Duodenal mucosa (tissue), 2 donors: ENCODE measurements around the gene SNX25.

Source experiments
- H3K27ac ChIP-seq: one replicate; pipeline ENCODE4 v1.7.0; 2013; ENCODE audit warnings: low read depth, low read length
- H3K27me3 ChIP-seq, 2 donors: one replicate each; pipeline ENCODE4 v1.7.0; 2013; ENCODE audit warnings: low read length in 2 of 2, control low read depth in 1 of 2; ENCODE audit not compliant: insufficient read depth in 2 of 2, control insufficient read depth in 1 of 2
- H3K36me3 ChIP-seq, 2 donors: one replicate each; pipeline ENCODE4 v1.7.0; 2013; ENCODE audit warnings: low read length in 2 of 2, control low read depth in 1 of 2; ENCODE audit not compliant: insufficient read depth in 2 of 2, control insufficient read depth in 1 of 2
- H3K4me1 ChIP-seq, 2 donors: one replicate each; pipeline ENCODE4 v1.7.0; 2013; ENCODE audit warnings: low read length in 2 of 2, control low read depth in 1 of 2; ENCODE audit not compliant: insufficient read depth in 2 of 2, control insufficient read depth in 1 of 2
- H3K4me3 ChIP-seq, 2 donors: one replicate each; pipeline ENCODE4 v1.7.0; 2013; ENCODE audit warnings: low read length in 2 of 2, low read depth in 1 of 2
- H3K9ac ChIP-seq, 2 donors: one replicate each; pipeline ENCODE4 v1.7.0; 2013; ENCODE audit warnings: low read length in 2 of 2, low read depth in 1 of 2
- H3K9me3 ChIP-seq, 2 donors: one replicate each; pipeline ENCODE4 v1.7.0; 2013; ENCODE audit warnings: low read length in 2 of 2, control low read depth in 1 of 2; ENCODE audit not compliant: control insufficient read depth in 1 of 2

SNX25 gene

GRCh38 chr4:185369731-185370130, 160.3 kb downstream of the SNX25 start:
- Histone ChIP-seq H3K27ac (no peak overlapping the region), H3K4me1 (no peaks in the 10 kb centered on the region), H3K27me3 (no peaks in the 10 kb centered on the region), H3K9ac (no peak overlapping the region), H3K4me3 (no peak overlapping the region), H3K36me3 (peaks cover 0 to 6% of the 10 kb centered on the region in 2 donors), H3K9me3 (no peaks in the 10 kb centered on the region)

- H3K4me3 ChIP-seq = no peak overlapping the region
- no peaks in the 10 kb centered on the region for H3K9me3 ChIP-seq
- H3K4me1 ChIP-seq = no peaks in the 10 kb centered on the region
- no peak overlapping the region for H3K27ac ChIP-seq
- peaks cover 0 to 6% of the 10 kb centered on the region in 2 donors for H3K36me3 ChIP-seq
- H3K9ac ChIP-seq = no peak overlapping the region
- no peaks in the 10 kb centered on the region for H3K27me3 ChIP-seq
These were observed 161.0 kb downstream of the SNX25 start for GRCh38 chr4:185370268-185370949.

GRCh38 chr4:185371702-185372101, 162.3 kb downstream of the SNX25 start:
- peaks cover 0 to 6% of the 10 kb centered on the region in 2 donors for H3K36me3 ChIP-seq
- H3K4me3 ChIP-seq = no peak overlapping the region
- H3K4me1 ChIP-seq = no peaks in the 10 kb centered on the region
- no peaks in the 10 kb centered on the region for H3K9me3 ChIP-seq
- H3K9ac ChIP-seq = no peak overlapping the region
- no peaks in the 10 kb centered on the region for H3K27me3 ChIP-seq
- H3K27ac ChIP-seq = no peak overlapping the region

GRCh38 chr4:185374027-185374426, 164.6 kb downstream of the SNX25 start:
- no peak overlapping the region for H3K27ac ChIP-seq

GRCh38 chr4:185374573-185374972, 165.2 kb downstream of the SNX25 start:
- H3K36me3 ChIP-seq = peaks cover 0 to 6% of the 10 kb centered on the region in 2 donors
- H3K9ac ChIP-seq = no peak overlapping the region
- H3K27me3 ChIP-seq = no peaks in the 10 kb centered on the region

More at GRCh38 chr4:185374027-185374426, 164.6 kb downstream of the SNX25 start:
- no peaks in the 10 kb centered on the region for H3K4me1 ChIP-seq
- no peak overlapping the region for H3K9ac ChIP-seq
- H3K4me3 ChIP-seq = no peak overlapping the region
- H3K9me3 ChIP-seq = no peaks in the 10 kb centered on the region
- H3K27me3 ChIP-seq = no peaks in the 10 kb centered on the region
- H3K36me3 ChIP-seq = peaks cover 0 to 6% of the 10 kb centered on the region in 2 donors

GRCh38 chr4:185378264-185378663, 168.9 kb downstream of the SNX25 start:
- H3K4me1 ChIP-seq = no peaks in the 10 kb centered on the region
- no peak overlapping the region for H3K9ac ChIP-seq
- H3K9me3 ChIP-seq = peaks cover 0 to 2% of the 10 kb centered on the region in 2 donors
- no peaks in the 10 kb centered on the region for H3K27me3 ChIP-seq
- H3K27ac ChIP-seq = no peak overlapping the region
- no peak overlapping the region for H3K4me3 ChIP-seq
- H3K36me3 ChIP-seq = no peaks in the 10 kb centered on the region

More at GRCh38 chr4:185374573-185374972, 165.2 kb downstream of the SNX25 start:
- no peak overlapping the region for H3K4me3 ChIP-seq
- no peak overlapping the region for H3K27ac ChIP-seq
- no peaks in the 10 kb centered on the region for H3K9me3 ChIP-seq
- H3K4me1 ChIP-seq = no peaks in the 10 kb centered on the region

GRCh38 chr4:185379326-185380295, 170.2 kb downstream of the SNX25 start:
- Histone ChIP-seq H3K9me3 (peaks cover 0 to 2% of the 10 kb centered on the region in 2 donors), H3K4me1 (no peaks in the 10 kb centered on the region), H3K27ac (no peak overlapping the region), H3K27me3 (no peaks in the 10 kb centered on the region), H3K4me3 (no peak overlapping the region), H3K36me3 (no peaks in the 10 kb centered on the region), H3K9ac (no peak overlapping the region)

GRCh38 chr4:185380320-185380719, 170.9 kb downstream of the SNX25 start:
- Histone ChIP-seq H3K36me3 (no peaks in the 10 kb centered on the region), H3K27me3 (no peaks in the 10 kb centered on the region), H3K27ac (no peak overlapping the region), H3K4me1 (no peaks in the 10 kb centered on the region), H3K9me3 (peaks cover 0 to 2% of the 10 kb centered on the region in 2 donors), H3K9ac (no peak overlapping the region), H3K4me3 (no peak overlapping the region)

GRCh38 chr4:185381288-185382196, 172.1 kb downstream of the SNX25 start:
- H3K36me3 ChIP-seq = no peaks in the 10 kb centered on the region
- no peak overlapping the region for H3K9ac ChIP-seq
- no peak overlapping the region for H3K4me3 ChIP-seq
- no peaks in the 10 kb centered on the region for H3K27me3 ChIP-seq
- H3K27ac ChIP-seq = no peak overlapping the region
- peaks cover 0 to 2% of the 10 kb centered on the region in 2 donors for H3K9me3 ChIP-seq
- no peaks in the 10 kb centered on the region for H3K4me1 ChIP-seq
